ENCODE results near the gene INAFM1. TPM values are rescaled to one million over a fixed set of nuclear protein-coding genes. Genes with fewer than 3 reads are reported as not detected.

The INAFM1 gene
- total and polyA plus RNA-seq, 9 of the 15 experiments (the other 6 are each of a cell fraction or from before 2014, with no cell fraction given), result 0.71 to 30.9 (median 3.1) TPM

GRCh38 chr19:47226426-47227351 lies 48.0 kb upstream of the INAFM1 start (continued):
- TF ChIP-seq ZNF766 (CRISPR knock-in tag; conservative IDR thresholded peaks at IDR 0.05), result peak; percentile 81
- no peak; a peak in 1 of 4 replicates for TF ChIP-seq UBTF (IDR thresholded peaks at IDR 0.05; ENCODE audit: borderline replicate concordance in 1 of 2, low read depth in 2 of 2, low read length in 2 of 2)
- TF ChIP-seq ZNF354B (CRISPR knock-in tag; IDR thresholded peaks at IDR 0.05), result no peak
- TF ChIP-seq ELK3 (CRISPR knock-in tag; IDR thresholded peaks at IDR 0.05), result no peak
- TF ChIP-seq MGA (IDR thresholded peaks at IDR 0.05), result peak; percentile 27; the same call in 1 of the 2 replicates
- TF ChIP-seq, protein P1, sequence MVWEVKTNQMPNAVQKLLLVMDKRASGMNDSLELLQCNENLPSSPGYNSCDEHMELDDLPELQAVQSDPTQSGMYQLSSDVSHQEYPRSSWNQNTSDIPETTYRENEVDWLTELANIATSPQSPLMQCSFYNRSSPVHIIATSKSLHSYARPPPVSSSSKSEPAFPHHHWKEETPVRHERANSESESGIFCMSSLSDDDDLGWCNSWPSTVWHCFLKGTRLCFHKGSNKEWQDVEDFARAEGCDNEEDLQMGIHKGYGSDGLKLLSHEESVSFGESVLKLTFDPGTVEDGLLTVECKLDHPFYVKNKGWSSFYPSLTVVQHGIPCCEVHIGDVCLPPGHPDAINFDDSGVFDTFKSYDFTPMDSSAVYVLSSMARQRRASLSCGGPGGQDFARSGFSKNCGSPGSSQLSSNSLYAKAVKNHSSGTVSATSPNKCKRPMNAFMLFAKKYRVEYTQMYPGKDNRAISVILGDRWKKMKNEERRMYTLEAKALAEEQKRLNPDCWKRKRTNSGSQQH (CRISPR knock-in tag; IDR thresholded peaks at IDR 0.05), result peak; percentile 85
- TF ChIP-seq PTRF (tag; IDR thresholded peaks at IDR 0.05), result no peak
- TF ChIP-seq SP2 (IDR thresholded peaks at IDR 0.05; ENCODE audit: extremely low read depth, low read depth, low read length, poor library complexity, severe bottlenecking), result no peak
- TF ChIP-seq KLF16 (IDR thresholded peaks at IDR 0.05), result no peak

Measured in K562 (cell line).